Activated naive CD8-positive, alpha-beta T cell treated with anti-CD3 and anti-CD28 coated beads, Interleukin-2, amount 10 ng/mL, durations not matched to agents 7 days and 5 days (primary cell): ENCODE measurements around the gene LRRC28. TPM values are rescaled to one million over a fixed set of nuclear protein-coding genes. Genes with fewer than 3 reads are reported as not detected.

Experiments used
- ATAC-seq: fragments of 150-1000 bp; cut with Tn5 transposase; one replicate; pipeline ENCODE4 v1.10.0; 2021; ENCODE audit warnings: low read depth, moderate library complexity
- POLR2A ChIA-PET: fragments of 350-600 bp; sonication (Branson Sonifier 250); formaldehyde crosslinking; loops from one replicate; lab custom pipeline; 2021; ENCODE audit warnings: antibody characterized with exemption; lab: Charles Lee
- DNase-seq: peaks from one replicate; pipeline ENCODE4 v3.0.0; 2021
- H3K27ac Mint-ChIP-seq: one replicate; pipeline ENCODE4 v1.8.0; 2022; ENCODE audit warnings: mild to moderate bottlenecking, mixed read lengths
- H3K27me3 Mint-ChIP-seq: one replicate; pipeline ENCODE4 v1.8.0; 2022; ENCODE audit warnings: mild to moderate bottlenecking, moderate library complexity, mixed read lengths
- H3K36me3 Mint-ChIP-seq: one replicate; pipeline ENCODE4 v1.8.0; 2021; ENCODE audit warnings: mild to moderate bottlenecking, mixed read lengths
- H3K4me1 Mint-ChIP-seq: one replicate; pipeline ENCODE4 v1.8.0; 2021; ENCODE audit warnings: mixed read lengths
- H3K4me3 Mint-ChIP-seq: one replicate; pipeline ENCODE4 v1.8.0; 2022; ENCODE audit warnings: mild to moderate bottlenecking, moderate library complexity, mixed read lengths
- H3K9me3 Mint-ChIP-seq: one replicate; pipeline ENCODE4 v1.8.0; 2021; ENCODE audit warnings: mixed read lengths
- total RNA-seq, 2 experiments: library from RNA; stranded (reverse); gene quantifications; one replicate each; pipeline ENCODE4 v1.2.3, GENCODE V29; 2021

The LRRC28 gene
- total RNA-seq, 2 experiments from 2014 or later, result 18.0 to 20.3 TPM

- no peak for DNase-seq
- H3K36me3 Mint-ChIP-seq, result peaks cover 22% of the 10 kb centered on the region
- POLR2A ChIA-PET, result no interaction called here
- no peaks in the 10 kb centered on the region for H3K27me3 Mint-ChIP-seq
- peaks cover 4% of the 10 kb centered on the region for H3K4me1 Mint-ChIP-seq
- H3K9me3 Mint-ChIP-seq, result peaks cover 13% of the 10 kb centered on the region
- no peak overlapping the region for H3K4me3 Mint-ChIP-seq
- no peak for ATAC-seq
- no peak overlapping the region for H3K27ac Mint-ChIP-seq
Measured at GRCh38 chr15:99296386-99296785, 45.1 kb downstream of the LRRC28 start.

GRCh38 chr15:99303907-99304306 is 52.6 kb downstream of the LRRC28 start:
- POLR2A ChIA-PET, result no interaction called here
- DNase-seq (no peak), ATAC-seq (no peak)
- Mint-ChIP-seq H3K4me3 (no peak overlapping the region), H3K9me3 (no peaks in the 10 kb centered on the region), H3K4me1 (no peaks in the 10 kb centered on the region), H3K36me3 (peaks cover 1% of the 10 kb centered on the region), H3K27me3 (no peaks in the 10 kb centered on the region), H3K27ac (no peak overlapping the region)

GRCh38 chr15:99305761-99306505 is 54.7 kb downstream of the LRRC28 start:
- no peak for DNase-seq

GRCh38 chr15:99306694-99307338 is 55.5 kb downstream of the LRRC28 start:
- no peaks in the 10 kb centered on the region for H3K27me3 Mint-ChIP-seq
- ATAC-seq (no peak), DNase-seq (no peak)
- no peak overlapping the region for H3K27ac Mint-ChIP-seq
- H3K36me3 Mint-ChIP-seq, result peaks cover 3% of the 10 kb centered on the region
- H3K9me3 Mint-ChIP-seq, result peaks cover 2% of the 10 kb centered on the region
- no peak overlapping the region for H3K4me3 Mint-ChIP-seq
- POLR2A ChIA-PET, result no interaction called here
- H3K4me1 Mint-ChIP-seq, result no peaks in the 10 kb centered on the region

More at GRCh38 chr15:99305761-99306505, 54.7 kb downstream of the LRRC28 start:
- H3K4me3 Mint-ChIP-seq, result no peak overlapping the region
- POLR2A ChIA-PET, result no interaction called here
- peaks cover 3% of the 10 kb centered on the region for H3K36me3 Mint-ChIP-seq
- no peaks in the 10 kb centered on the region for H3K27me3 Mint-ChIP-seq
- H3K27ac Mint-ChIP-seq, result no peak overlapping the region
- no peaks in the 10 kb centered on the region for H3K4me1 Mint-ChIP-seq
- no peak for ATAC-seq
- H3K9me3 Mint-ChIP-seq, result peaks cover 2% of the 10 kb centered on the region

GRCh38 chr15:99307735-99308134 is 56.5 kb downstream of the LRRC28 start:
- Mint-ChIP-seq H3K4me1 (no peaks in the 10 kb centered on the region), H3K4me3 (no peak overlapping the region), H3K27me3 (no peaks in the 10 kb centered on the region), H3K27ac (no peak overlapping the region), H3K9me3 (peaks cover 3% of the 10 kb centered on the region), H3K36me3 (peaks cover 6% of the 10 kb centered on the region)
- POLR2A ChIA-PET, result no interaction called here
- ATAC-seq (no peak), DNase-seq (no peak)

- H3K4me1 Mint-ChIP-seq, result no peaks in the 10 kb centered on the region
- no peak for DNase-seq
- no peak for ATAC-seq
- POLR2A ChIA-PET, result no interaction called here
- no peaks in the 10 kb centered on the region for H3K27me3 Mint-ChIP-seq
- peaks cover 13% of the 10 kb centered on the region for H3K36me3 Mint-ChIP-seq
- no peak overlapping the region for H3K27ac Mint-ChIP-seq
- H3K4me3 Mint-ChIP-seq, result no peak overlapping the region
- H3K9me3 Mint-ChIP-seq, result peaks cover 11% of the 10 kb centered on the region
Measured at GRCh38 chr15:99310745-99311144, 59.5 kb downstream of the LRRC28 start.

- no peak overlapping the region for H3K27ac Mint-ChIP-seq
- peaks cover 11% of the 10 kb centered on the region for H3K36me3 Mint-ChIP-seq
- no peaks in the 10 kb centered on the region for H3K4me1 Mint-ChIP-seq
- ATAC-seq (no peak), DNase-seq (no peak)
- POLR2A ChIA-PET, result no interaction called here
- H3K4me3 Mint-ChIP-seq, result no peak overlapping the region
- no peaks in the 10 kb centered on the region for H3K27me3 Mint-ChIP-seq
- peaks cover 11% of the 10 kb centered on the region for H3K9me3 Mint-ChIP-seq
Measured at GRCh38 chr15:99312228-99312627, 60.9 kb downstream of the LRRC28 start.

GRCh38 chr15:99312794-99313193 is 61.5 kb downstream of the LRRC28 start:
- Mint-ChIP-seq H3K4me1 (no peaks in the 10 kb centered on the region), H3K9me3 (peaks cover 11% of the 10 kb centered on the region), H3K36me3 (peaks cover 11% of the 10 kb centered on the region), H3K27me3 (no peaks in the 10 kb centered on the region), H3K4me3 (no peak overlapping the region), H3K27ac (no peak overlapping the region)
- POLR2A ChIA-PET, result no interaction called here
- no peak for ATAC-seq
- DNase-seq, result no peak

- POLR2A ChIA-PET, result no interaction called here
- Mint-ChIP-seq H3K9me3 (peaks cover 9% of the 10 kb centered on the region), H3K27me3 (no peaks in the 10 kb centered on the region), H3K4me1 (no peaks in the 10 kb centered on the region), H3K27ac (no peak overlapping the region), H3K4me3 (no peak overlapping the region), H3K36me3 (peaks cover 9% of the 10 kb centered on the region)
- ATAC-seq, result no peak
- DNase-seq, result no peak
Measured at GRCh38 chr15:99315636-99316035, 64.4 kb downstream of the LRRC28 start.

- POLR2A ChIA-PET, result no interaction called here
- DNase-seq, result no peak
- H3K4me3 Mint-ChIP-seq, result no peak overlapping the region
- H3K4me1 Mint-ChIP-seq, result peaks cover 2% of the 10 kb centered on the region
- no peak overlapping the region for H3K27ac Mint-ChIP-seq
- H3K27me3 Mint-ChIP-seq, result no peaks in the 10 kb centered on the region
- no peaks in the 10 kb centered on the region for H3K9me3 Mint-ChIP-seq
- H3K36me3 Mint-ChIP-seq, result no peaks in the 10 kb centered on the region
- no peak for ATAC-seq
Measured at GRCh38 chr15:99320374-99321215, 69.3 kb downstream of the LRRC28 start.

GRCh38 chr15:99321468-99321867 is 70.2 kb downstream of the LRRC28 start:
- POLR2A ChIA-PET, result no interaction called here
- DNase-seq (no peak), ATAC-seq (no peak)
- H3K4me1 Mint-ChIP-seq, result peaks cover 2% of the 10 kb centered on the region
- no peak overlapping the region for H3K27ac Mint-ChIP-seq
- H3K4me3 Mint-ChIP-seq, result no peak overlapping the region
- no peaks in the 10 kb centered on the region for H3K9me3 Mint-ChIP-seq
- no peaks in the 10 kb centered on the region for H3K27me3 Mint-ChIP-seq
- no peaks in the 10 kb centered on the region for H3K36me3 Mint-ChIP-seq

GRCh38 chr15:99322643-99323405 is 71.5 kb downstream of the LRRC28 start:
- POLR2A ChIA-PET, result no interaction called here
- DNase-seq (no peak), ATAC-seq (no peak)
- no peaks in the 10 kb centered on the region for H3K36me3 Mint-ChIP-seq
- H3K27ac Mint-ChIP-seq, result no peak overlapping the region
- no peaks in the 10 kb centered on the region for H3K27me3 Mint-ChIP-seq
- no peaks in the 10 kb centered on the region for H3K9me3 Mint-ChIP-seq
- peaks cover 2% of the 10 kb centered on the region for H3K4me1 Mint-ChIP-seq
- H3K4me3 Mint-ChIP-seq, result no peak overlapping the region

- DNase-seq (no peak), ATAC-seq (peak; percentile 36)
- Mint-ChIP-seq H3K9me3 (no peaks in the 10 kb centered on the region), H3K36me3 (no peaks in the 10 kb centered on the region), H3K4me3 (no peak overlapping the region), H3K27me3 (no peaks in the 10 kb centered on the region), H3K4me1 (peaks cover 2% of the 10 kb centered on the region), H3K27ac (no peak overlapping the region)
- POLR2A ChIA-PET, result interaction anchor here (1.0 kb wide), 1 partner anchor 409 kb away, joined by 4 read pairs; the partner anchor contains the start of gene LYSMD4
Measured at GRCh38 chr15:99324082-99324620, 72.9 kb downstream of the LRRC28 start.
